Eye (tissue), 1 donor: ENCODE data around the gene ADAMTS2.

Source experiments
- DNase-seq: peaks from one replicate; pipeline ENCODE4 v3.0.0-alpha.2; 2015

ADAMTS2 gene

GRCh38 chr5:179278119-179278518 is 67.1 kb downstream of the ADAMTS2 start:
- DNase-seq: no peak

GRCh38 chr5:179276838-179277395 is 68.3 kb downstream of the ADAMTS2 start:
- DNase-seq: no peak

GRCh38 chr5:179275941-179276837 is 69.1 kb downstream of the ADAMTS2 start:
- no peak for DNase-seq

GRCh38 chr5:179275381-179275878 is 69.8 kb downstream of the ADAMTS2 start:
- DNase-seq: no peak

DNA sequence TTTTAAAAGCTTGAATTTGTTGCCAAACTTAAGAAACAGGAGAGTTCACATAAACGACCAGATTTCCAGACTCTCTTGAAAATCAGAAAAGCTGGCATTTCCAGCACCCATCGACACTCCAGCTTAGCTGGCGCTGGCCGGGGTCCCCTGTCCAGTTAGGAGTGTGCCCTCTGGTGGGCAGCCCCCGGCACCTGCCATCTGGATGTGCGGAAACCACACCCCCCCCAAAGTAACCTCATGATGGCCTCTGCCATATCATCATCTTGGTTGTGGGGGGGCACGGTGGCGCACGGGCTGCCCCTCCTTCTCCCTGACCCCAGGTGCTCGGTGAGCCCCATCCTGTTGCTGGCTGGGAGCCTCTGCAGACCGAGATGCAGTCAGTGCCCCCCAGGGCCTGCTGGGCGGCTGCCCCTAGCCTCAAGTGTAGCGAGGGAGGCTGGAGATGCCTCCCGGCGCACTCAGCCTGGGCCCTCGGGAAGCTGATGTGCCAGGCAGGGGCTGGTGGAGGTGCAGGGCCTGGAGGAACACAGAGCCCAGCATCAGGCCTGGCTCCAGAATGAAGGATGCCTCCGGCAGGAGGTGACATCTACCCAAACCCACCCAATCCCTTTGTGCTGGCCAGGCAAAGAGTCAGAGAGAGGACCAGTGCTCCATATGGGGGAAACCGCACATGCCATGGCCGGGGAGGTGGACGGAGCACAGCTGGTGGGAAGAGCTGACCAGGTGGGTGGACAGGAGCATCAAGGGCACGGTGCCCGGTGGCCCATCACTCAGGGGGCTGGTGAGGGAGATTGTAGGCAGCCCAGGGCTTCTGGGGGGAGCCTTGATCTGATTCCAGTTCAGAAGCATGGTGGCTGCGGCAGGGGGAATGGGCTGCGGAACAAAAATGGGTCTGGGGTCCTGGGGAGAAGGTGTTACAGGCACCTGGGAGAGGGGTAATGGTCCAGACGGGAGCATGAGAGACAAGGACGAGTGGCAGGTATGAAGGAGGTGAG is 70.6 kb downstream of the ADAMTS2 start:
- DNase-seq: no peak

DNA sequence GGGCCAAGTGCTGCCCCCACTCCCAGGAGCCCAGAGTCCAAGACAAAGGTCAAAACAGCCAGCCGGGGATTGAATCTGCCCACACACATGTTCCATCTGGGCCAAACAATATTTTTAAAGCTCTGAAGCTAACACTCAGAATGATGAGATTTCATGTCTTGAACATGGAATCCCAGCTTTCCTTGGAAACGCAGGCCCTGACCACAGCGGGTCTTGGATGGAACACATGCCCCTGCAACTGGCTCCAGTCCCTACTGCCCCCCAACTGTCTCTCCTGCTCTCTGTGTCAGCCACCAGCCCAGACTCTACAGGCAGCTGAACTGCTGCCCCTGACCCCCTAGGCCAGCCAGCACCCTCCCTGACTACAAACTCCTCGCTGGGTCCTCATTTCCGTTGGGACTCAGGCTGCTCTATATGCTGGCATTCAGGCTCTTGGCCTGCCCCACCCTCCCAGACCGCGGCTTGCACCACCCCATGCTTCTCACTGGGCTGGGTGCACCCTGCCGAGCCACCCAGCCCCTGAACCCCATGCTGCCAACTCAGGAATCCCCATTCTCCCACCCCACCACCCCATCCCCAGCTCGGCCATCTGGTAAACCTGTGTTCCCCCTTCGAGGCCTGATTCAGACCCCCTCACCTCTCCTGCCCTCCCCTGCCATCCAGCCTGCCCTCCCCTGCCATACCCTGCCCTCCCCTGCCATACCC is 71.7 kb downstream of the ADAMTS2 start:
- no peak for DNase-seq

DNA sequence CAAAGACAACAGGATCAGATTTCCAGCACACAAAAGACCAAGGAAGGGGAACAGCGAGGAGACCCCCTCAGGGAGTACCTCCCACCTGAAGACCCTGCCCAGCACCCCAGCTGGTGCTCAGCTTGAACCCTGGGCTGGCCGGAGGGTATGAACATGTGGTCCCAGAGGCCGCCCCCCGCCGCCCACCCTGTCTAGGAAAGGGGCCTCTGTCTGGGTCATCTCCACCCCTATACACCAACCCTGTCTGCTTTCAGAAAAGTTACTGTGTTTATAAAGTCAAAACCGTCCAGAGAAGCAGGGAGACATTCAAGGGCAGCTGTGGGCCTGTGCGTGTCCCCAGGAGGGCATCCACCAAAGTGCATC is 72.2 kb downstream of the ADAMTS2 start:
- no peak for DNase-seq

DNA sequence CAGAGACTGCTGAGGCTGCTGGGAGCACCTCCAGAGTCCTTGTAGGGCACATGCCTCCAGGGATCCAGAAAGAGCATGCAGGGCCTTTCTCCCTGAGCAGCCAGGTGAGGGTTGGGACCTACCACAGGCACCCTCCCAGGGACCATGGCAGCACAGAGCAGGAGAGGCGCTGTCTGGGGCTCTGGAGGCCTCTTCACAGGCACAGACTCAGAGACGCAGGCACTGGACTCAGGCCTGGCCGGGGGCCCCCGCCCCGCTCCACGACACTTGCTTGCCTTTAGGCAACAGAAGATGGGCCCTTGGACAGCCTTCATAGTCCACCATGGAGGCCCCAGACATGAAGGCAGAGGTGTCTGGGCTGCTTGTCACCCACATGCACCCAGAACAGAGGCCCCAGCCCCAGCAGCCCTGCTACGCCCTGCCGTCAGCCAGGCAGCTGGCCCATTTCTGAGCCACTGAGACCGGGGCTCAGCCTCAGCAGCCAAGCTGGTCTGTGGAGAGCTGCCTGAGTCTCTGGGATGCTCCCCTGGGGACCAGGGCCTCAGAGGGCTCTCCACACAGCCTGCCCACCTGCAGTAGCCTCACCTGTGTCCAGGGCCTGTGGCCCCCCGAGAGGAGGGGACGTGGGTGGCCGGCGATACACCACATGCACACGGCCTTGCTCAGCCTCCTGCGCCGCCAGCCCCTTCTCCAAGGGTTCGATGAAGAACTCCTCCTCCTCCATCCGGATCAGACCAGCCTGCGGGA is 72.8 kb downstream of the ADAMTS2 start:
- no peak for DNase-seq

DNA sequence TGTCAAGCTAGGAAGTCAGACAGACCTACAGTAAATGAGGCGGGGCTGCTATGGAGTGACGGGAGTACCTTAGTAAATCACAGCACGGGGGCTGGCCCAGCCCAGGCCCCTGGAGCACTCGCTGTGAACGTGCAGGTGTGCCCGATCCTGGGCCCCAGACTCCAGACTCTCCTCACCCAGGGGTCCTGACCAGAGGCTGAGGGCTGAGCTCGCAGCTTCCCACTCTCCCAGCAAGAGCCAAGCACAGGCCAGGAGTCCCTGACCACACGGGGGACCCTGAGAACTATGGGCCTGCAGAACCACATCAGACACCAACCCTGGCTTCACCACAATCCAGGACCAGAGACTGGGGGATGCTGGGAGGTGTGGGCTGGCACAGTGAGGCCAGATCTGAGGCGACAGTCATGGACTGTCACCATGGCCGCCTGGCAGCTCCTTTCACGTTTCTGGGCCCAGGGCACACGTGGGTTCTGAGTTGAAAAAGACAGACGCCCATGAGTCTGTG is 73.4 kb downstream of the ADAMTS2 start:
- DNase-seq: no peak

GRCh38 chr5:179271428-179271734 is 73.9 kb downstream of the ADAMTS2 start:
- no peak for DNase-seq

DNA sequence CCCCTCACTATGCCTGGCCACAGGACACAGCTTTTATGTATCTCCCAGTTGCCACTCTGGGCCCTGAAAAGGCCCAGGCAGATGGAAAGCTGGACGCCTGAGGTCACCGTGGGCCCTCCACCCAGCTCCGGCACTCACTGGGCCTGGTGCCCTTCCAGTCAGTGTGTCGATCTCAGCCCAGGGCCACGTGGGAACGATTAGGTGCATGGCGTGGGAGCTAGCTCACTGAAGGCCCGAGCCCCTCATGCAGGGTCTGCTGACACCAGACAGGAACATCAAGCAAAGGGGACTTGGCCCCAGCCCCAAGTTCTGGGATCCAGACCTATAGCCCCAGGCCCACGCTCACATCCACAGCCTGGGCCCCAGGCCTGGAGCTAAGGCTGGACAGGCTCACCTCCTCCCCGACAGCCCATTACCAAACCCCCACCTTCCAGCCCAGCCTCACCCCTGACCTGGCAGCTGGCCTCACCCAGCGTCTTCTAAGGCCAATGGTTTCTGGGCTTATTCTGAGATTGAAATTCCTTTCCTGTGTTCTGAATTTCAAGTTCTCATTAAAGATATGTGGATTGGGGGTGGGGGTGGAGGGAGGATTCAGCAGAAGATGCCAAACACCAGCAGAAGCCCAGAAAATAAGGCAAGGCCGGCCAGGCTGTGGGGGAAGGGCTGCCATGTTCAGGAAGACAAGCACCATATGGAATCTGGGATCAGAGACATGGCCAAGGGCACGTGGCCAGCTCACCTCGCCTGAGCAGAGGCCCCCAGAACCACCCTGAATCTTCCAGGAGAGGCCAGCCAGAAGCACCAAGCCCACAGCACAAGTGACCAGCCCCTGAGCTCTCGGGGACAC is 74.5 kb downstream of the ADAMTS2 start:
- DNase-seq: no peak

- no peak for DNase-seq
These were observed 75.3 kb downstream of the ADAMTS2 start for GRCh38 chr5:179269781-179270543.

- DNase-seq: no peak
These were observed 76.1 kb downstream of the ADAMTS2 start for GRCh38 chr5:179268966-179269693.

DNA sequence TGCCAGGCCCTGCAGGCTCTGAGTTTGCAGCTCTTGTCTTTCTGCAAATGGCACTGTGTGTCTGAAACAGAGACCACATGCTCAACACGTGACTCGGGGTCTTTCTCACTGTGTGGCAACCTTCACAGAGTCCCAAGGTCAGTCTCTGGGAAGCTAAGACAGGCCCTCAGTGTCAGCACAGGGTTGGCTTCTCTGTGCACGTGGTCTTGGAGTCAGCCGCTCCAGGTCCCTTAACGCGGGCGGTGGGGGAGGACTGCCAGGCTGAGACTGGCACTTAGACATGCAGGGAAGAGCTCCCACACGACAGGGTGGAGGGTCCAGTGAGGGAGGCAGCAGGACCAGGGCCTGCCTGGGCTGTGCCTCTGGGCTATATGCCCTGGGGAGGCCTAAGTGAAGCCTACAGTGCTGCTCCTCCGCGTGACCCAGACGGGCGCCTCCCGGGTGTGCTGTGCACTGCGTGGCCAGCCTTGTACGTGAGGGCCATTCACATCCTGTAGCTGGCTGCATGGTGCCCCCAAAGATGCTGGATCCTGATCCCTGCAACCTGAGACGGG is 76.8 kb downstream of the ADAMTS2 start:
- DNase-seq: no peak

DNA sequence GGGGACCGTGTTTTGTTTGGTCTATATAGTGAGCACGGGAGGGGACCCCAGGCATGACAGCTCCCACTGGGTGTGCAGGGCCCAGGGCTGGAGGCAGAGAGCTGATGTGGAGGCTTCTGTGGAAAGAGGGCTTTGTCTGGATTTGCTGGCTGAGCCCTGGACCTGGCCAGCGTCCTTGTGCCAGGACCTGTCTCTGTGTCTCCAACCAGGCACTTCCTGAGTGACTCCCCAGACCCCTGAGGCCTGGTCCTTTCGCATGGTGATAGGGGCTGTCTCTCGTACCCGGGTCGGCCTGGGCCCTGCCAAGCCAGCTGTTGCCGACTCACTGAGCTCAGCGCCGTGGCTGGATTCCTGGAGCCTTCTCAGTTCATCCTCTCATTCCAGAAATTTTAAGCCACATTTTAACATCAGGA is 77.6 kb downstream of the ADAMTS2 start:
- no peak for DNase-seq

GRCh38 chr5:179267071-179267670 is 78.1 kb downstream of the ADAMTS2 start:
- DNase-seq: no peak

GRCh38 chr5:179266291-179267070 is 78.8 kb downstream of the ADAMTS2 start:
- no peak for DNase-seq
